T47D (cell line): Measurements from ENCODE around the gene PRMT9.

Source experiments
- DNase-seq, 2 experiments: peaks; one replicate each; pipeline versions ENCODE4 v3.0.0 to v3.0.0-alpha.2; 2011 to 2012; ENCODE audit warnings: low read depth in 1 of 2, low spot score in 1 of 2
- JUND ChIP-seq: IDR thresholded peaks from 2 replicates; pipeline ENCODE4 v1.6.1; 2012; ENCODE audit warnings: low read depth
- in situ Hi-C: cut with HindIII; loops from 2 replicates; pipeline ENCODE4 v1.10.0; 2016; ENCODE audit warnings: low sequenced_read_pairs, low pct_unique_long_range_greater_than_20kb

PRMT9 gene

GRCh38 chr4:147629783-147630730, 53.9 kb downstream of the PRMT9 start:
- no peak for TF ChIP-seq JUND
- no peak for DNase-seq
- in situ Hi-C loops = no loop called here

- in situ Hi-C loops = no loop called here
- no peak for DNase-seq
- TF ChIP-seq JUND = no peak
Measured at GRCh38 chr4:147628415-147628814, 55.5 kb downstream of the PRMT9 start.

- DNase-seq = no peak
- in situ Hi-C loops = no loop called here
- no peak for TF ChIP-seq JUND
Measured at GRCh38 chr4:147626903-147627302, 57.1 kb downstream of the PRMT9 start.

GRCh38 chr4:147625733-147626132, 58.2 kb downstream of the PRMT9 start:
- in situ Hi-C loops = no loop called here
- DNase-seq = no peak
- no peak for TF ChIP-seq JUND

GRCh38 chr4:147620315-147620714, 63.6 kb downstream of the PRMT9 start:
- in situ Hi-C loops = no loop called here
- no peak for TF ChIP-seq JUND

GRCh38 chr4:147617841-147618691, 65.9 kb downstream of the PRMT9 start:
- TF ChIP-seq JUND = no peak
- in situ Hi-C loops = no loop called here
- DNase-seq = no peak

More at GRCh38 chr4:147620315-147620714, 63.6 kb downstream of the PRMT9 start:
- no peak for DNase-seq

- in situ Hi-C loops = no loop called here
- DNase-seq = peak; percentile 83 to 97
- no peak for TF ChIP-seq JUND
Measured at GRCh38 chr4:147617173-147617840, 66.7 kb downstream of the PRMT9 start, which contains the start of gene TMEM184C. TMEM184C (plus strand) TSS chr4:147617397; CDS start chr4:147617957, 560 bp downstream.

GRCh38 chr4:147616849-147617172, 67.2 kb downstream of the PRMT9 start:
- no peak for DNase-seq

GRCh38 chr4:147610686-147611085, 73.3 kb downstream of the PRMT9 start:
- no peak for TF ChIP-seq JUND
- in situ Hi-C loops = no loop called here
- no peak for DNase-seq

More at GRCh38 chr4:147616849-147617172, 67.2 kb downstream of the PRMT9 start:
- in situ Hi-C loops = no loop called here
- TF ChIP-seq JUND = no peak

GRCh38 chr4:147607471-147607870, 76.5 kb downstream of the PRMT9 start:
- in situ Hi-C loops = no loop called here
- TF ChIP-seq JUND = no peak
- no peak for DNase-seq

GRCh38 chr4:147605499-147605898, 78.5 kb downstream of the PRMT9 start:
- no peak for DNase-seq
- no peak for TF ChIP-seq JUND
- in situ Hi-C loops = no loop called here

GRCh38 chr4:147599769-147600168, 84.2 kb downstream of the PRMT9 start:
- in situ Hi-C loops = no loop called here
- DNase-seq = no peak

More at GRCh38 chr4:147599769-147600168, 84.2 kb downstream of the PRMT9 start:
- TF ChIP-seq JUND = no peak
